NB4 (cell line): ENCODE results near the gene CCDC88C.

Experiments used
- DNase-seq: peaks from one replicate; pipeline ENCODE4 v3.0.0; 2010; ENCODE audit warnings: low read depth
- H3K4me3 ChIP-seq: one replicate; pipeline ENCODE4 v1.5.1; 2011; ENCODE audit warnings: mild to moderate bottlenecking, low read depth, low read length, moderate library complexity
- CTCF ChIP-seq: IDR thresholded peaks from one replicate; pipeline ENCODE4 v1.5.1; 2012; ENCODE audit warnings: low read depth, low read length
- MYC ChIP-seq: IDR thresholded peaks from 2 replicates; pipeline ENCODE4 v1.6.1; 2011; ENCODE audit warnings: low read depth, low read length
- POLR2A ChIP-seq: IDR thresholded peaks from 2 replicates; pipeline ENCODE4 v1.6.1; 2011; ENCODE audit warnings: mild to moderate bottlenecking; ENCODE audit not compliant: insufficient read length; ENCODE audit errors: extremely low read depth
- TF ChIP-seq, protein P1 (sequence below): IDR thresholded peaks from 2 replicates; pipeline ENCODE4 v1.6.1; 2011; ENCODE audit warnings: low read depth, low read length

CCDC88C gene

GRCh38 chr14:91357272-91358024, 60.2 kb downstream of the CCDC88C start:
- no peak overlapping the region for H3K4me3 ChIP-seq
- no peak for DNase-seq
- TF ChIP-seq POLR2A (no peak), CTCF (no peak), MYC (no peak)
- TF ChIP-seq, protein P1, sequence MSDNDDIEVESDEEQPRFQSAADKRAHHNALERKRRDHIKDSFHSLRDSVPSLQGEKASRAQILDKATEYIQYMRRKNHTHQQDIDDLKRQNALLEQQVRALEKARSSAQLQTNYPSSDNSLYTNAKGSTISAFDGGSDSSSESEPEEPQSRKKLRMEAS, result no peak

- no peak for DNase-seq
- no peak overlapping the region for H3K4me3 ChIP-seq
- TF ChIP-seq CTCF (no peak), POLR2A (no peak), MYC (no peak)
- TF ChIP-seq, protein P1, result no peak
Measured at GRCh38 chr14:91356181-91356763, 61.3 kb downstream of the CCDC88C start.

- no peak overlapping the region for H3K4me3 ChIP-seq
- peak; percentile 42 for DNase-seq
- peak; percentile 45 for TF ChIP-seq CTCF
- TF ChIP-seq MYC, result no peak
Measured at GRCh38 chr14:91354979-91355685, 62.5 kb downstream of the CCDC88C start.

DNA sequence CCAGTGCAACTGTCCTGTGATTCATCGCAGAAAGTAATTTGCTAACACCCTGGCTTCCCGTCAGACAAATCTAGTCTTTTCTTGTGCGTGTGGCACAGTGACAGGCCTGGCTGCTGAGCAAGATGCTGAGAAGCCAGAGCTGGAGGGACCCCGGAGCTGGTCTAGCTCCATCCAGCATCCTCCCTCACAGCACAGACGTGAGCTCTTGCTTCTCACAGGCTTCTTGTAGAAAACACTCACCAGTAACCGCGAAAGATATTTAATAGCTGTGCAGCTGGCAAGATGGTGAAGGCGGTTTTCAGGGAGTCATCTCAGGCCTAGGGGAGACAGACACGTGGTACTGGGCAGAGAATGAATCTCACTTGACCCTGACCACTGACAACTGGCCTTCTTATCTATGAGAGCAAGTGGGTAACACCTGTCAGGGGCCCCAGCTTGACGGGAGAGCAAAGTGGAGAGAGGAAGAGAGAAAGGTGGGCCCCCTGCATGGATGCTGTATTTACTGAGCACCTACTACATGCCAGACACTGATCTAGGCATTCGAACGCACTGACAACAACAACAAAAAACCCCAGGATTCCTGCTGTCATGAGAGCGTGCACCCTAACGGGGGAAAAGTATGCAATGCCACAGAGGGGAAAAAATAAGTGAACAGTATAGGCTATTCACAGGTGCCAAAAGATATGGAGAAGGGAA, 63.3 kb downstream of the CCDC88C start:
- no peak for TF ChIP-seq POLR2A
- TF ChIP-seq CTCF, result no peak
- TF ChIP-seq, protein P1, result no peak
- no peak for TF ChIP-seq MYC
- no peak for DNase-seq
- H3K4me3 ChIP-seq, result no peak overlapping the region

GRCh38 chr14:91352728-91353692, 64.6 kb downstream of the CCDC88C start:
- no peak for DNase-seq
- TF ChIP-seq, protein P1, result no peak
- TF ChIP-seq POLR2A, result no peak
- no peak for TF ChIP-seq CTCF
- TF ChIP-seq MYC, result no peak
- no peak overlapping the region for H3K4me3 ChIP-seq
